Endometrial microvascular endothelial cells (primary cell): ENCODE results near the gene SERPINE1. TPM values are rescaled to one million over a fixed set of nuclear protein-coding genes. Genes with fewer than 3 reads are reported as not detected.

Experiments
- in situ Hi-C: cut with HindIII; loops from 2 replicates; pipeline ENCODE4 v1.10.0; 2017; ENCODE audit warnings: low sequenced_read_pairs, low pct_unique_long_range_greater_than_20kb; ENCODE audit errors: inconsistent ontology term
- total RNA-seq: library from RNA; depleted of rRNA; stranded (reverse); fragments of >200 nt; gene quantifications from one replicate; pipeline ENCODE4 v1.2.3, GENCODE V29; 2015; ENCODE audit errors: inconsistent ontology term

The SERPINE1 gene
- total RNA-seq, 1 donor from 2014 or later, result 2,363 TPM

GRCh38 chr7:101138213-101138870 lies 11.4 kb downstream of the SERPINE1 start:
- in situ Hi-C loops, result no loop called here

DNA sequence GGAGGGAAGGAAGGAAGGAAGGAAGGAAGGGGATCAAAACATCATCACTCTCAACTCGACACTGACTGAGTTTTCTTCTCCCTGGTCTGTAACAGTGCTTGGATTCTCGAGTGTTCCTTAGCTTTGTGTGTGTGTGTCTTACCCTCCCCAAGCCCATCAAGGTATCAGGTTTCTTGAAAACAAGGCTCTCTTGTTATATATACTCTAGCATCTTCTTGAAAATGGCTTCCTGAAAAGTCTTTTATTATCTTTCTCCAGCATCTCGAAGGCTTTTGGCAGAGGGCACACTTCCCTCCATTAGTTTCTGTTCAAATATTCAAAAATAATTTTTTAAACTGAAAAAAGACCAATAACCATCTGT lies 13.4 kb downstream of the SERPINE1 start:
- in situ Hi-C loops, result no loop called here

GRCh38 chr7:101140746-101141382 lies 14.0 kb downstream of the SERPINE1 start:
- in situ Hi-C loops, result no loop called here

DNA sequence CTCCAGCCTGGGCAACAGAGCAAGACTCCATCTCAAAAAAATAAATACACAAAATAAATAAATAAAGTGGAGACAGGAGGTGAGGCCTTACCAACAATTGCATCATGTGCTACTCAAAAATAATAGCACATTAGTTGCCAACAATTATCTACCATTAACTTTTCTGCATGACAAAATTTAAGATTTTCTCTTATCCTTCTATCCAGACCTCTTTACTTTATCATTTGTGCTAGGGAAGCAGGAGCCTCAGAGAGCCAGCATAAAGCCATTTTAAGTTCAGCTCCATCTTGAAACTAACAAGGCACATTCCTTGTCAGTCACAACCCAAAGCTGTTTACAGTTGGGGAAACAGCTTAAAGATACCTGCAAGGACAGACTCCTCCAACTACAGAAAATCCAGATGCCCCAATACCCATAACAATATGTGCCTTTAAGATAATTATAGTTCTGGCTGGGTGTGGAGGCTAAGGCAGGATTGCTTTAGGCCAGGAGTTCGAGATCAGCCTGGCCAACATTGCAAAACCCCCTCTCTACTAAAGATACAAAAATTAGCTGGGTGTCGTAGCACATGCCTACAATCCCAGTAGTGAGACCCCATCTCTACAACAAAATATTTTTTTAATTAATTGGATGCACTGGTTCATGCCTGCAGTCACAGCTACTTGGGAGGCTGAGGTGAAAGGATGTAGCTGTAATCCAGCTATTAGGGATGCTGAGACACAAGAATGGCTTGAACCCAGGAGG lies 25.2 kb downstream of the SERPINE1 start:
- in situ Hi-C loops, result no loop called here

DNA sequence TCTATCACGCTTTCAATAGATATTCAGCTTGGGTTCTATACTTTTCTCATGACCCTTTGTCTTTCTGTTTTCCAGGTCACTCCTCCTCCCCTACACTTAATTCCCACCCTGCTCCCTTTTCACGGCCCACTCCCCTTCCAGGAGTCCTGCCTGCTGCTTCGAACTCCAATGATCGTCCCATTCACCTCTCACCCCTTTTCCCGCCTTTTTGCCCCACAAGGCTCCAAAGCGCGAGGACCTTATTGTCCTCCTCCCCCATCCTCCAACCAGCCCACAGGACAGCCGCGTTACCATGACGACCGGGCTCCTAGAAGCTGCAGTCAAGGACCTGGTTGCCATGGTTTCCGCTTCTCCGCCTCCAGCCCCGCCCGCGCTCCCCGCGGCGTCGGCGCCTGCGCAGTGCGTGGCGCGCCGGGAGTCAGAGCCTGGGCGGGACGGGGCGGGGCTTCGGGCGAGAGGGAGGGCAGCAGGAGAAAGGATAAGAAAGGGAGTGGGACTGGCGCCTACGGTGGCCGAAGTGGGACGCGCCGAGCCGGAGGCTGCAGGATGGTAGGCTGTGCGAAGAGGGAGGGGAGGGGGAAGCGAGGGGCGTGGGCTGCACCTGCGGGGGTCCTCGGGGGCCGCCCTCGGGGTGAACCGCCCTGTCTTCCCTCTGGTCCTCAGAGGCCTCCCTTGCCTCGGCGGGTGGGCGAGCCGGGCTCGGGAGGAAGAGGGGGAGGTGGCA lies 27.2 kb downstream of the SERPINE1 start, which contains the start of gene AP1S1:
Gene AP1S1, plus strand, starts transcription at position 508 of the 724 bp plus-strand sequence. Its CDS starts 39 bp downstream, at position 547.
- in situ Hi-C loops, result no loop called here

DNA sequence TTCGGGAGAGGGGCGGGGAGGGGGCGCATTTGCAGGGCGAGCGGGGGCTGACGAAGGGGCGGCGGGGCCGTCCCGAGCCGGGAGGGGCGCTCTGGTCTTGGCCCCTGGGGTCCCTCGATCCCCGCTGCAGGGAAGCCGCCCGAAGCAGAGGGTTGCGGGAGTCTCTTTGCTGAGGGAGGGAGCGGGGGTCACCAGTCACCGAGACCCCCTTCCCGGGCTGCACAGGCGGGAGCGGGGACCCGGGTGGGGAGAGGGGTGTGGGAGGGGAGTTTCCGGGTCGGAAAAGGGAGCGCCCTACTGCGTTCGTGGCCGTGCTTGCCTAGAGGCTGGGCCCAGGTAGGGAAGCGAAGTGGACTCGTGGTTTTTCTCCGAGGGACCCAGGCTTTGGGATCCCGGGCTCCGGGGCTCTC lies 27.8 kb downstream of the SERPINE1 start:
- in situ Hi-C loops, result no loop called here

GRCh38 chr7:101155303-101155702 lies 28.4 kb downstream of the SERPINE1 start:
- in situ Hi-C loops, result no loop called here

DNA sequence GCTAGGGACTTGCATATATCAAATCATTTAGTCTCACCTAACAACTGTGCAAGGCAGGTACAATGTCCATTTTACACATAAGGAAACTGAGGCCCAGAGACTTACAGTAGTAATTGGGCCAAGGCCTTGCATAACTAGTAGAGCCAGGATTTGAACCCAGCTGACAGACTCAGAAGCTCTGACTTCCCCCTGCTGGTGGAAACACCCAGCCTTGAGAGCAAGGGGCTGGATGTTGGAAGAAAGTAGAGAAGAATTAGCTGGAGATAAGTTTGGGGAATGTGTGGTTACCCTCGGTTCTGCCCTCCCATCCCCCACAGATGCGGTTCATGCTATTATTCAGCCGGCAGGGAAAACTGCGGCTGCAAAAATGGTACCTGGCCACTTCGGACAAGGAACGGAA lies 29.4 kb downstream of the SERPINE1 start:
- in situ Hi-C loops, result no loop called here

- in situ Hi-C loops, result no loop called here
These were observed 30.1 kb downstream of the SERPINE1 start for GRCh38 chr7:101156866-101157589.

- in situ Hi-C loops, result no loop called here
These were observed 33.1 kb downstream of the SERPINE1 start for GRCh38 chr7:101159696-101160674.

DNA sequence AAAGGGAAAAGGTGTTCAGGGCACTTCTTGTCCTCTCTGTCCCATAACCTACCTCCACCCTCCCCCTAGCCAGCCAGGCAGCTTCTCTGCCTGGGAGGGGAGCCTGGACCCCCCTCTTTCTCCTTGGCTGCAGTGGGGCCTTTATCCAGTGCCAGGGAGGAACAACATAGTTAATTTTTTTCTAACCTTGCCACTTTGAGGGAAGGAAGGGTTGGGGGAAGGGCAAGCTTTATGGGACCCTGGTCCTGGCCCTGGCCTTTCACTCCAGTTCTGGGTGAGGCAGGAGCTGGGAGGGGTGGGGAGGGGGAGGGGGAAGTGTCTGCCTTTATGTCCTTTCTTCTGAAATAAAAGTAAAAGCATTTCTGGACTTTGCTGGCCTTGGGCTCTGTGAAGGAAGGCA lies 34.0 kb downstream of the SERPINE1 start:
- in situ Hi-C loops, result no loop called here

DNA sequence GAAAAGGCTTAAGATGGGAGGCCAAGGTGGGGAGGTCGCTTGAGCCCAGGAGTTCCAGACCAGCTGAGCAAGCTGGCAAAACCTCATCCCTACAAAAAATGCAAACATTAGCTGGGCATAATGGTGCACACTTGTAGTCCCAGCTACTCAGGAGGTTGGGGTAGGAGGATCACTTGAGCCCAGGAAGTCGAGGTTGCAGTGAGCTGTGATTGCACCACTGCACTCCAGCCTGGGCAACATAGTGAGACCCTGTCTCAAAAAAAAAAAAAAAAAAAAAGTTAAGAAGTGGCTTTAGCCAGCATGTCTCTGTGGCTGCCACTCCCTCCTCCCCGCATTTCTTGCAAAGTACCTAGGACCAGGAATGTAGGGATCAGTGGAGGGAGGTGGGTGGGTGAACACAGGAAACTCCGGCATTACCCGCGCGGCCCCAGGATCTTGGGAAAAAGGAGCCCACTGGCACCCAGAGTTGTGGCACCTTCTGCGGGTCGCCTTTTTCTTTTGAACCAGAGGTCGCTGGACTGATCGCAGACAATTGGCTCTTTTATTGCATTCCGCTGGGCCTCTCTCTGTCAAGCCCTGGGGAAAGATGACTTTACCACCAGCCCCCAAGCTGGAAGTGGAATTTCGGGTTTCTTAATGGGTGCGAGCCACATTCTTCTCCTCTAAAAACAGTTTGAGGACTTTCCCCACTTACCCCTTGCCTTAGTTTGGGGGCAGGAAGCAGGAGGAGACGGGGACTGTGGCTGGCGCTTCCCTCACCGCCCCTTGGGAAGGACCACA lies 35.0 kb downstream of the SERPINE1 start:
- in situ Hi-C loops, result no loop called here

- in situ Hi-C loops, result no loop called here
These were observed 35.8 kb downstream of the SERPINE1 start for GRCh38 chr7:101162551-101163278.

DNA sequence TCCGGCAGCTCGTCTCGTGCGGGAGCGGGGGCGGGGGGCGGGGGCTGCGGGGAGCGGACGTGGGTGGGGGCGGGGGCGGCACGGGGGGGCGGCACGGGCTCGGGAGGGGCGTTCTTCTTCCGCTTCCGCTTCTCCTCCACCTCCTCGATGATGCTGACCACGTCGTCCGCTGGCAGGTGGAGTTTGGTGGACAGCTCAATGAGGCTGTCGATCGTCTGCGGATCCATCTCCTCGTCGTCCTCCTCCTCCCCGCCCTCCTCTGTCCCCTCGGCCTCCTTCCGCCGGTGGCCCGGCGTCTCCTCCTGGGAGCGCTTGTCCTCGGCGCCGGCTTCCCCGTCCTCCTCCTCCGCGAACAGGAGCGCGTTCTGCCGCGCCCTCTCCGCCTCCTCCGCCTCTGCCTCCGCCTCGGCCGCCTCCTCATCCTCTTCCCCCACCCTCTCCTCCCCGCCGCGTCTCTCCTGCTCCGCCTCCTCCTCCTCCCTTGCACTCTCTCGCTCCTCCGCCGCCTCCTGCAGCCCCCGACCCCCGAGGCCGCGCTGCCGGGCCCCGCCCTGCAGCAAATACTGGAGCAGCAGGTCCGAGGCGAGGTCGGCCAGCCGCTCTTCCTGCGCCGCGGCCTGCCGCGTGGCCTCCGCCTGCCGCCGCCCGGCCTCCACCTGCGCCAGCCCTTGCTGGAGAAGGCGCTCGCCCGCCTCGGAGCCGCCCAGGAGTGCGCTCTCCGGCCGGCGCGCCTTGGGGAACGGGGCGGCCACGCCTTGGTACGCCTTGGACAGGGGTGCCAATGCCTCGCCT lies 36.6 kb downstream of the SERPINE1 start:
- in situ Hi-C loops, result no loop called here

DNA sequence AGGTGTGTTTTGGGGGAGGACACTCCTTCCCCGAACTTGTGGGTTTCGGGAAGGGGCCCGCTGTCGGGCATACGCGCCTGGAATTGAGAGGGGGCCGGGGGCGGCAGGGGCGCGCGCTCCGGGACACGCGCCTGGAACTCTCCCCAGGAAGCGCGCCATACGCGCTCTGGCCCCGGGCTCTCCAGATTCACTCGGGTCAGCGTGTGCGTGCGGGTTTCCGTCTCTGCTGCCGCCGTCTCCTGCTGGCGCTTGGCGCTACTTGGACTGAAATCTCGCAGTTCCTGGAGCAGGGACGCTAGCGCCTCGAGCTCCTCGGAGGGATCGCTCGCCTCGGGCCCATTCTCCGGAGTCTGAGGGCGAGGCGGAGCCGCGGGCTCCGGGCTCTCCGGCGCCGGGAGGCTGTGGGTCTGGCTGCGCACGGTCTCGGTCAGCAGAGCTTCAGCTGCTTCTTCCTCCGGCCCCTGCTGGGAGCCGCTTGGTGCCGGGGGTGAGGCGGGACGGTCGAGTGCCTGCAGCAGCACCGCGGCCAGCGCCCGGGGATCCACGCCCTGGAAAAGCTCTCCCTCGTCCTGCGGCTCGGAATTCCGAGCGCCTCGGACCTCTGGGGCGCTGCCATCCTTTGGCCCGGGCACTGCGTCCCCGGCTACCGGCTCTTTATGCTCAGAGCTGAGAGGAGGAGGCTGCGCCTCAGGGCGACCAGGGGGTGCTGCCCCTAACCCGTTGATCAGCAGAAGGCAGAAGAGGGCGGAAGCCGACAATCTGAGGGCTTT lies 37.4 kb downstream of the SERPINE1 start:
- in situ Hi-C loops, result no loop called here
